Nephron (organoid): ENCODE data around the gene SLTM.
"Not testable (repeated sequence)": the region's sequence is repeated elsewhere in the genome, so short reads cannot be mapped to it uniquely, and the experiment has no call there.

ENCODE experiments used
- H3K27ac Mint-ChIP-seq, 3 experiments: 2 replicates each; pipeline ENCODE4 v1.8.0; 2020; ENCODE audit warnings: mixed read lengths in 3 of 3, mild to moderate bottlenecking in 2 of 3, moderate library complexity in 1 of 3
- H3K27me3 Mint-ChIP-seq: 2 replicates; pipeline ENCODE4 v1.8.0; 2021; ENCODE audit warnings: low read depth, mild to moderate bottlenecking, moderate library complexity, mixed read lengths
- H3K36me3 Mint-ChIP-seq: 2 replicates; pipeline ENCODE4 v1.8.0; 2020; ENCODE audit warnings: low read depth, mixed read lengths
- H3K4me1 Mint-ChIP-seq: 2 replicates; pipeline ENCODE4 v1.8.0; 2020; ENCODE audit warnings: mixed read lengths
- H3K4me3 Mint-ChIP-seq, 3 experiments: 2 replicates each; pipeline ENCODE4 v1.8.0; 2020; ENCODE audit warnings: mild to moderate bottlenecking in 3 of 3, mixed read lengths in 3 of 3, moderate library complexity in 2 of 3
- H3K9me3 Mint-ChIP-seq: 2 replicates; pipeline ENCODE4 v1.8.0; 2020; ENCODE audit warnings: mixed read lengths
- TF ChIP-seq, protein P1 (sequence below), 3 experiments: fragments of 200-600 bp; sonication (generic); IDR thresholded peaks; one replicate each; pipeline ENCODE4 v1.5.0; 2021; ENCODE audit warnings: antibody characterized with exemption in 3 of 3; ENCODE audit not compliant: unreplicated experiment in 3 of 3

Gene SLTM

DNA sequence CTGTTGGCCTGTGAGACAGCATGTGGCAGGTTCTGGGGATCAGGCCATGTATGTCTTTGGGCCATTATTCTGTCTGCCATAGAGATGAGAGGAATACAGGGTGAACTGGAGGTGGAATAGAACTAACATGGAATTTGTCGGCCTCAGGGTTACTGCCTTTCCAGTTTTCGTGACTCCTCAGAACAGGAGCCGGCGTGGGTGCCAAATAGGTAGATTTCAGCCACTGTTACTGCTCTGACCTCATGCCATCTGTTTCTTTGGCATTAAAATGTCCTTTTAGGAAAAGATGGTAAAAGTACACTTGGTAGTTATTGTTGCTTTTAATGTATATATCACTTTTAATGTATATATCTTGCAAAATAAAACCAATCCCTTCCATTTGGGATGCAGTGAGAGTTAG lies 65.6 kb downstream of the SLTM start:
- Mint-ChIP-seq H3K9me3 (peaks cover 4% of the 10 kb centered on the region), H3K4me3 (no peak overlapping the region), H3K27me3 (no peaks in the 10 kb centered on the region), H3K36me3 (peaks cover 5% of the 10 kb centered on the region), H3K27ac (no peak overlapping the region), H3K4me1 (no peaks in the 10 kb centered on the region)
- TF ChIP-seq, protein P1, sequence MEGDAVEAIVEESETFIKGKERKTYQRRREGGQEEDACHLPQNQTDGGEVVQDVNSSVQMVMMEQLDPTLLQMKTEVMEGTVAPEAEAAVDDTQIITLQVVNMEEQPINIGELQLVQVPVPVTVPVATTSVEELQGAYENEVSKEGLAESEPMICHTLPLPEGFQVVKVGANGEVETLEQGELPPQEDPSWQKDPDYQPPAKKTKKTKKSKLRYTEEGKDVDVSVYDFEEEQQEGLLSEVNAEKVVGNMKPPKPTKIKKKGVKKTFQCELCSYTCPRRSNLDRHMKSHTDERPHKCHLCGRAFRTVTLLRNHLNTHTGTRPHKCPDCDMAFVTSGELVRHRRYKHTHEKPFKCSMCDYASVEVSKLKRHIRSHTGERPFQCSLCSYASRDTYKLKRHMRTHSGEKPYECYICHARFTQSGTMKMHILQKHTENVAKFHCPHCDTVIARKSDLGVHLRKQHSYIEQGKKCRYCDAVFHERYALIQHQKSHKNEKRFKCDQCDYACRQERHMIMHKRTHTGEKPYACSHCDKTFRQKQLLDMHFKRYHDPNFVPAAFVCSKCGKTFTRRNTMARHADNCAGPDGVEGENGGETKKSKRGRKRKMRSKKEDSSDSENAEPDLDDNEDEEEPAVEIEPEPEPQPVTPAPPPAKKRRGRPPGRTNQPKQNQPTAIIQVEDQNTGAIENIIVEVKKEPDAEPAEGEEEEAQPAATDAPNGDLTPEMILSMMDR (IDR thresholded peaks at IDR 0.05; ENCODE audit: unreplicated experiment in 3 of 3): no peak

DNA sequence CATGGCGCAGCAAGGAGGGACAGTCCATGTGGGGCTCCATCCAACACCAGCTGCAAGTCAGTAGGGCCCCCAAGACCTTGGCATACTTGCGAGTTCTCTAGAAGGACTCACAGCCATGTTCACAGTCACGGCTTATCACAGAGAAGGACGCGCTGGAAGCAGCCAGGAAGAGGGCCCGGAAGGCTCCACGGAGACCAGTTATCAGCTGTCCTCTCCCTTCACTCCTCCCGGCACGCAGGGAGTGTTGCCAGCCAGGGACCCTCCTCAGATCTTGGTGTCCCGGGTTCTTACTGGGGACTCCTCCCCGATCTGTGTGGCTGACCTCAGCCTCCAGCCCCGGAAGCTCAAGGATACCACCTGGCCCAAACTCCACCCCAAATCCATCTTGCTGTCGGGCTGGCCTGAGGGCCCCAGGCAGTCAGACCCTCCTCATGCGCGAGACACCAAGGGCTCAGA lies 68.0 kb downstream of the SLTM start:
- H3K36me3 Mint-ChIP-seq: peaks cover 5% of the 10 kb centered on the region
- H3K4me1 Mint-ChIP-seq: no peaks in the 10 kb centered on the region
- no peak overlapping the region for H3K27ac Mint-ChIP-seq
- no peak overlapping the region for H3K4me3 Mint-ChIP-seq
- peaks cover 4% of the 10 kb centered on the region for H3K9me3 Mint-ChIP-seq
- TF ChIP-seq, protein P1 (IDR thresholded peaks at IDR 0.05; ENCODE audit: unreplicated experiment in 3 of 3): no peak
- H3K27me3 Mint-ChIP-seq: no peaks in the 10 kb centered on the region

DNA sequence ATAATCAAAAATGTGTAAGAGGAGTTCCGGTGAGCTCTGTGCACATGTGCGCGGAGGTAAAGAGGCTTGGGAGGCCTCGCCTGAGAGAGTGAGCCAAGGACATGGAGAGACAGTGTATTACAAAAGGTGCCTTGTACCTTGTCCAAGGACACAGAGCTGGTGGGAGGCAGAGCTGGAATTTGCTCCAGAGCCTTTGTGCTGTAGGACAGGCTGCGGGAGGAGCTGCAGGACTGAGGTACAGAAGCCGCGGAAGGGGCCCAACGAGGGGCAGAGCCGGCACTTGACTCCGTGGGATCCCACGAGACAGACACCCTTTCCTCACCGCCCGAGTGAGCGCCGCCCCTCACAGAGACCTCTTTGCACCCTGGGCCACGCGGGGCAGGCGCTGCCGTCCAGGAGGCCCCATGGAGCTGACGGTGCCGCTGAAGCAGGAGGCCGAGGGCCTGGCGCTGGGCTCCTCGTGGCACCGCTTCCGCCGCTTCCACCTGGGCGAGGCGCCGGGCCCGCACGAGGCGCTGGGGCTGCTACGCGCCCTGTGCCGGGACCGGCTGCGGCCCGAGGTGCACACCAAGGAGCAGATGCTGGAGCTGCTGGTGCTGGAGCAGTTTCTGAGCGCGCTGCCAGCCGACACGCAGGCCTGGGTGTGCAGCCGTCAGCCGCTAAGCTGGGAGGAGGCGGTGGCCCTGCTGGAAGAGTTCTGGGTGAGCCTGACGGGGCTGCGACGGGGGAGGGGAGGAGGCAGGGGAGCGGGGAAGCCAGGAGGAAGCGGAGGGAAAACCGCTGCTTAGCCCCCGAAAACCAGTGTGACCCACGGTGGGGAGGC lies 68.7 kb downstream of the SLTM start:
- no peaks in the 10 kb centered on the region for H3K4me1 Mint-ChIP-seq
- H3K27ac Mint-ChIP-seq: peak overlapping the region in 1 of 3 experiments; percentile 27
- no peaks in the 10 kb centered on the region for H3K27me3 Mint-ChIP-seq
- peaks cover 5% of the 10 kb centered on the region for H3K36me3 Mint-ChIP-seq
- TF ChIP-seq, protein P1 (IDR thresholded peaks at IDR 0.05; ENCODE audit: unreplicated experiment in 3 of 3): no peak
- H3K9me3 Mint-ChIP-seq: peaks cover 4% of the 10 kb centered on the region
- peak overlapping the region in 1 of 3 experiments; percentile 47 for H3K4me3 Mint-ChIP-seq

DNA sequence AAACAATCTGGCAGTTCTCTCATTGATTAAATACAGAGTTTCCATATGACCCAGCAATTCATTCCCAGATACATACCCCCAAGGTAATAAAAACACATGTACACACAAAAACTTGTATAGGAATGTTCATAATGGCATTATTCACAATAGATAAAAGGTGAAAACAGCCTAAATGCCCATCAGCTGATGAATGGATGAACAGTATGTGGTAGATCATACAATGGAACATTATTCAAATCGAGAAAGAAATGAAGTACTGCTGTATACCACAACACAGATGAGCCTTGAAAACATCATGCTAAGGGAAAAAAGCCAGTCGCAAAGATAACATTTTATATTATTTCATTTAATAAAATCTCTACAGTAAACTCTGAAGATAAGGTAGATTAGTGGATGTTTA lies 71.2 kb downstream of the SLTM start:
- TF ChIP-seq, protein P1 (IDR thresholded peaks at IDR 0.05; ENCODE audit: unreplicated experiment in 3 of 3): no peak
- H3K27ac Mint-ChIP-seq: no peak overlapping the region

DNA sequence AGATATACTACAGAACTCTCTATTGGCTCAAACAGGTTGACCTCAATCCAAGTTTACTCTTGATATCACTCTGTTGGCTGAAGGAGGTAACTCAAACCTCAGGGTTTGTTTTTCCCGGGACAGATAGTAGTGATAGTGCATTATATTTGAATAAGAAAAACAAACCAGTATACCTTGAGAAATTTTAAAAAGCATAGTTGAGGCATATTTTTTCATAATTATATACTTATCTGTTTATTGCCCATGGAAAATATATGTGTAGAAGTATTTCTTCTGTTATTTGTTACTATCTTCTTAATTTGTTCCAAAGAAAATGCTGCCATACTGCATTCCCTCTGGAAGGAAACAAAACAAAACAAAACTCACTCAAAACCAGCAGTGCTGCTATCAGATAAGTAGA lies 76.9 kb downstream of the SLTM start:
- H3K4me3 Mint-ChIP-seq, H3K27me3 Mint-ChIP-seq, H3K4me1 Mint-ChIP-seq, H3K27ac Mint-ChIP-seq, H3K9me3 Mint-ChIP-seq: not testable (repeated sequence)
- peaks cover 14% of the 10 kb centered on the region for H3K36me3 Mint-ChIP-seq

More for the DNA sequence above, 71.2 kb downstream of the SLTM start:
- Mint-ChIP-seq H3K9me3 (peaks cover 4% of the 10 kb centered on the region), H3K27me3 (no peaks in the 10 kb centered on the region), H3K4me1 (no peaks in the 10 kb centered on the region), H3K36me3 (no peaks in the 10 kb centered on the region), H3K4me3 (no peak overlapping the region)

DNA sequence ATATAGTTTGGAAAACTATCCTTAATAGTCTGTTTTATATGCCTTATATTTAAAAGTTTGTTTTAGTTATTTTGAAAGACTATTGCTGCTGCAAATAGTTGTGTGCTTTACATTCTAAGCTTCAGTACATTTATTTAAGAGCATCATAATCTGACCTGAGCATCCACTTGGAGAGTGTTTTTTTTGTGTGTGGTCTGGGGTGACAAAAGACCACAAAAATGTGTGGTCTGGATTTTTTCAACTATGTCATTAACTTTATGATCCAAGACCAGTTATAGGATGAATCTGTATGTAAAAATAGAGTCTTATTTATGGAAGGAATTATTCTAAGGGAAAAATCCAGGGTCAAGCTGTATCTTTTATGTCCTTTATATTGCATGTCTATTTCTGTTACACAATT lies 77.4 kb downstream of the SLTM start:
- Mint-ChIP-seq H3K4me3 (no peak overlapping the region), H3K9me3 (no peaks in the 10 kb centered on the region), H3K4me1 (peaks cover 6% of the 10 kb centered on the region)

More for the DNA sequence above, 77.4 kb downstream of the SLTM start:
- Mint-ChIP-seq H3K36me3 (peaks cover 15% of the 10 kb centered on the region), H3K27me3 (no peaks in the 10 kb centered on the region), H3K27ac (no peak overlapping the region)
- TF ChIP-seq, protein P1 (IDR thresholded peaks at IDR 0.05; ENCODE audit: unreplicated experiment in 3 of 3): no peak
